ENCODE results near the gene PCDHGA8. TPM values are rescaled to one million over a fixed set of nuclear protein-coding genes. Genes with fewer than 3 reads are reported as not detected.

Gene PCDHGA8
- polyA plus RNA-seq, 1 of the 3 experiments (the other 2 are of a cell fraction): 0.12 TPM

GRCh38 chr5:141434006-141434405, 41.6 kb downstream of the PCDHGA8 start:
- H3K4me3 ChIP-seq (ENCODE audit: low read depth in 2 of 2, low read length in 1 of 2): no peak overlapping the region
- CTCF ChIA-PET: no interaction called here
- DNase-seq: no peak

GRCh38 chr5:141437221-141437620, 44.8 kb downstream of the PCDHGA8 start:
- Histone ChIP-seq H3F3A (replicated peaks; ENCODE audit: insufficient read depth) (no peaks in the 10 kb centered on the region), H3K27me3 (ENCODE audit: insufficient read depth) (no peaks in the 10 kb centered on the region), H2AFZ (ENCODE audit: low read depth) (no peak overlapping the region), H3K9ac (no peak overlapping the region), H3K9me3 (no peaks in the 10 kb centered on the region), H3K27ac (ENCODE audit: low read depth in 2 of 2, low read length in 1 of 2) (no peak overlapping the region), H3K79me2 (ENCODE audit: insufficient read depth) (0 out of 2 replicates have a peak, but pooled peaks cover 5% of the 10 kb centered on the region), H3K36me3 (replicated peaks in 1 of 2; ENCODE audit: control insufficient read depth in 1 of 2, insufficient read depth in 2 of 2, low read length in 1 of 2) (no peaks in the 10 kb centered on the region), H4K20me1 (ENCODE audit: insufficient read depth) (no peaks in the 10 kb centered on the region), H3K4me2 (no peak overlapping the region), H3K4me1 (ENCODE audit: control insufficient read depth in 1 of 2, insufficient read depth in 2 of 2, low read depth in 1 of 2, low read length in 1 of 2) (no peaks in the 10 kb centered on the region), H3K4me3 (ENCODE audit: low read depth in 2 of 2, low read length in 1 of 2) (no peak overlapping the region), H3K9me2 (no peaks in the 10 kb centered on the region)
- no peak for DNase-seq
- ChIA-PET CTCF (interaction anchor here (1.1 to 1.7 kb wide), 6 partner anchors 17 to 238 kb away, joined by 3 to 6 read pairs (median 4); partner anchors contain the start of genes PCDHB11, PCDHGA11 and PCDHGB7), POLR2A (no interaction called here)
- TF ChIP-seq TCF12 (IDR thresholded peaks at IDR 0.05) (0 out of 2 replicates have a peak, but pooled peaks have one; percentile 5), EZH2phosphoT487 (IDR thresholded peaks at IDR 0.05; ENCODE audit: borderline replicate concordance, low read depth) (no peak)
- 78% methylated on average over 2 of the region's 2 CpGs for WGBS (ENCODE audit: low lambda C conversion rate)

More at GRCh38 chr5:141434006-141434405, 41.6 kb downstream of the PCDHGA8 start:
- Histone ChIP-seq H3K4me1 (ENCODE audit: control insufficient read depth in 1 of 2, insufficient read depth in 2 of 2, low read depth in 1 of 2, low read length in 1 of 2) (no peaks in the 10 kb centered on the region), H3K4me2 (no peak overlapping the region), H3K9me2 (no peaks in the 10 kb centered on the region), H3K9me3 (no peaks in the 10 kb centered on the region), H3K36me3 (replicated peaks in 1 of 2; ENCODE audit: control insufficient read depth in 1 of 2, insufficient read depth in 2 of 2, low read length in 1 of 2) (peaks cover 3 to 11% of the 10 kb centered on the region in 2 experiments), H3K27me3 (ENCODE audit: insufficient read depth) (no peaks in the 10 kb centered on the region), H3K9ac (no peak overlapping the region), H3K79me2 (ENCODE audit: insufficient read depth) (0 out of 2 replicates have a peak, but pooled peaks cover 10% of the 10 kb centered on the region), H3F3A (replicated peaks; ENCODE audit: insufficient read depth) (peaks cover 8% of the 10 kb centered on the region), H3K27ac (ENCODE audit: low read depth in 2 of 2, low read length in 1 of 2) (no peak overlapping the region), H4K20me1 (ENCODE audit: insufficient read depth) (no peaks in the 10 kb centered on the region), H2AFZ (ENCODE audit: low read depth) (no peak overlapping the region)
- TF ChIP-seq FOXM1 (IDR thresholded peaks at IDR 0.05; ENCODE audit: low read depth) (no peak), EZH2phosphoT487 (IDR thresholded peaks at IDR 0.05; ENCODE audit: borderline replicate concordance, low read depth) (no peak), NFIC (IDR thresholded peaks at IDR 0.05; ENCODE audit: borderline replicate concordance) (no peak)
- POLR2A ChIA-PET: no interaction called here
- WGBS (ENCODE audit: low lambda C conversion rate): 58% methylated on average over 2 of the region's 2 CpGs

- no peaks in the 10 kb centered on the region for H3F3A ChIP-seq (replicated peaks; ENCODE audit: insufficient read depth)
- CTCF ChIA-PET: interaction anchor here (0.6 kb wide), 1 partner anchor 85 kb away, joined by 3 read pairs; no protein-coding TSS in a partner anchor
- H3K4me1 ChIP-seq (ENCODE audit: control insufficient read depth in 1 of 2, insufficient read depth in 2 of 2, low read depth in 1 of 2, low read length in 1 of 2): no peaks in the 10 kb centered on the region
- TF ChIP-seq YY1 (IDR thresholded peaks at IDR 0.05; ENCODE audit: low read depth): no peak
- no peak for TF ChIP-seq RXRA (IDR thresholded peaks at IDR 0.05; ENCODE audit: borderline replicate concordance, low read depth)
- no peak for TF ChIP-seq FOXM1 (IDR thresholded peaks at IDR 0.05; ENCODE audit: low read depth)
- TF ChIP-seq, protein P1, sequence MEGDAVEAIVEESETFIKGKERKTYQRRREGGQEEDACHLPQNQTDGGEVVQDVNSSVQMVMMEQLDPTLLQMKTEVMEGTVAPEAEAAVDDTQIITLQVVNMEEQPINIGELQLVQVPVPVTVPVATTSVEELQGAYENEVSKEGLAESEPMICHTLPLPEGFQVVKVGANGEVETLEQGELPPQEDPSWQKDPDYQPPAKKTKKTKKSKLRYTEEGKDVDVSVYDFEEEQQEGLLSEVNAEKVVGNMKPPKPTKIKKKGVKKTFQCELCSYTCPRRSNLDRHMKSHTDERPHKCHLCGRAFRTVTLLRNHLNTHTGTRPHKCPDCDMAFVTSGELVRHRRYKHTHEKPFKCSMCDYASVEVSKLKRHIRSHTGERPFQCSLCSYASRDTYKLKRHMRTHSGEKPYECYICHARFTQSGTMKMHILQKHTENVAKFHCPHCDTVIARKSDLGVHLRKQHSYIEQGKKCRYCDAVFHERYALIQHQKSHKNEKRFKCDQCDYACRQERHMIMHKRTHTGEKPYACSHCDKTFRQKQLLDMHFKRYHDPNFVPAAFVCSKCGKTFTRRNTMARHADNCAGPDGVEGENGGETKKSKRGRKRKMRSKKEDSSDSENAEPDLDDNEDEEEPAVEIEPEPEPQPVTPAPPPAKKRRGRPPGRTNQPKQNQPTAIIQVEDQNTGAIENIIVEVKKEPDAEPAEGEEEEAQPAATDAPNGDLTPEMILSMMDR (IDR thresholded peaks at IDR 0.05): 0 out of 2 replicates have a peak, but pooled peaks have one; percentile 7
- no peaks in the 10 kb centered on the region for H3K27me3 ChIP-seq (ENCODE audit: insufficient read depth)
- no peak overlapping the region for H3K9ac ChIP-seq
- H2AFZ ChIP-seq (ENCODE audit: low read depth): no peak overlapping the region
- no peak for DNase-seq
- H3K79me2 ChIP-seq (ENCODE audit: insufficient read depth): 0 out of 2 replicates have a peak, but pooled peaks cover 5% of the 10 kb centered on the region
- H4K20me1 ChIP-seq (ENCODE audit: insufficient read depth): no peaks in the 10 kb centered on the region
- peaks cover 2% of the 10 kb centered on the region; the same call in 1 of the 2 replicates for H3K9me3 ChIP-seq
- H3K9me2 ChIP-seq: no peaks in the 10 kb centered on the region
- WGBS (ENCODE audit: low lambda C conversion rate): 80% methylated on average over 10 of the region's 10 CpGs
- H3K4me2 ChIP-seq: no peak overlapping the region
- no peaks in the 10 kb centered on the region for H3K36me3 ChIP-seq (replicated peaks in 1 of 2; ENCODE audit: control insufficient read depth in 1 of 2, insufficient read depth in 2 of 2, low read length in 1 of 2)
- H3K27ac ChIP-seq (ENCODE audit: low read depth in 2 of 2, low read length in 1 of 2): no peak overlapping the region
- no peak overlapping the region; a peak in 1 of 4 replicates for H3K4me3 ChIP-seq (ENCODE audit: low read depth in 2 of 2, low read length in 1 of 2)
- POLR2A ChIA-PET: no interaction called here
Observed at GRCh38 chr5:141439411-141440141, 47.1 kb downstream of the PCDHGA8 start.
